GM12892 (cell line): ENCODE results near the gene C21orf58.

Source experiments
- POLR2A ChIP-seq: IDR thresholded peaks from 2 replicates; pipeline ENCODE4 v1.6.1; 2011; ENCODE audit warnings: low read depth, low read length, control low read depth
- POLR2AphosphoS5 ChIP-seq: IDR thresholded peaks from 2 replicates; pipeline ENCODE4 v1.6.1; 2011; ENCODE audit warnings: low read depth, low read length, control low read depth

- TF ChIP-seq POLR2AphosphoS5 (no peak), POLR2A (no peak)
Measured at GRCh38 chr21:46265736-46266525, 57.7 kb downstream of the C21orf58 start.
